WI38 (cell line): ENCODE measurements around the gene PIEZO2.

Experiments used
- H3K4me3 ChIP-seq: 2 replicates; pipeline ENCODE4 v1.5.1; 2011; ENCODE audit warnings: low read depth, mild to moderate bottlenecking, control low read depth, low read length
- TF ChIP-seq, protein P1 (sequence below): IDR thresholded peaks from 2 replicates; pipeline ENCODE4 v1.5.1; 2012; ENCODE audit warnings: low read depth, mild to moderate bottlenecking, control low read depth, low read length

Gene PIEZO2

DNA sequence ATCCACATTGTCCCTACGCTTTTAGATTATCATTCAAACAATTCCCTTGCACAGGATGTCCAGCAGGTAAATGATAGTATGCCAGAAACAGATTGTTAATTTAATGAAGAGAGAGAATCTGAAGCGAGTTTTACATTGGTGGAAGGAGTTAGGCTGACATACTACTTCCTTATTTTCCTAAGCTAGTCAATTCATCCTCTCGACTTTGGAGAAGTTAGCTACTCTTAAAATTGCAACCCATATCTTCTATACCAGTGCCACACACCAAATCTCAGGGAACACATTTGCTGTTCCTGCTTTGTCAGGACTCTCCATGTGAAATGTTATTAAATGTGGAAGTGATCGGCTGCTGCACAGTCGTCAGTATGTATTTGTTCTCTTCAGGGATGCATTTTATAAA lies 374.3 kb downstream of the PIEZO2 start:
- TF ChIP-seq, protein P1, sequence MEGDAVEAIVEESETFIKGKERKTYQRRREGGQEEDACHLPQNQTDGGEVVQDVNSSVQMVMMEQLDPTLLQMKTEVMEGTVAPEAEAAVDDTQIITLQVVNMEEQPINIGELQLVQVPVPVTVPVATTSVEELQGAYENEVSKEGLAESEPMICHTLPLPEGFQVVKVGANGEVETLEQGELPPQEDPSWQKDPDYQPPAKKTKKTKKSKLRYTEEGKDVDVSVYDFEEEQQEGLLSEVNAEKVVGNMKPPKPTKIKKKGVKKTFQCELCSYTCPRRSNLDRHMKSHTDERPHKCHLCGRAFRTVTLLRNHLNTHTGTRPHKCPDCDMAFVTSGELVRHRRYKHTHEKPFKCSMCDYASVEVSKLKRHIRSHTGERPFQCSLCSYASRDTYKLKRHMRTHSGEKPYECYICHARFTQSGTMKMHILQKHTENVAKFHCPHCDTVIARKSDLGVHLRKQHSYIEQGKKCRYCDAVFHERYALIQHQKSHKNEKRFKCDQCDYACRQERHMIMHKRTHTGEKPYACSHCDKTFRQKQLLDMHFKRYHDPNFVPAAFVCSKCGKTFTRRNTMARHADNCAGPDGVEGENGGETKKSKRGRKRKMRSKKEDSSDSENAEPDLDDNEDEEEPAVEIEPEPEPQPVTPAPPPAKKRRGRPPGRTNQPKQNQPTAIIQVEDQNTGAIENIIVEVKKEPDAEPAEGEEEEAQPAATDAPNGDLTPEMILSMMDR, result no peak
- no peak overlapping the region for H3K4me3 ChIP-seq

DNA sequence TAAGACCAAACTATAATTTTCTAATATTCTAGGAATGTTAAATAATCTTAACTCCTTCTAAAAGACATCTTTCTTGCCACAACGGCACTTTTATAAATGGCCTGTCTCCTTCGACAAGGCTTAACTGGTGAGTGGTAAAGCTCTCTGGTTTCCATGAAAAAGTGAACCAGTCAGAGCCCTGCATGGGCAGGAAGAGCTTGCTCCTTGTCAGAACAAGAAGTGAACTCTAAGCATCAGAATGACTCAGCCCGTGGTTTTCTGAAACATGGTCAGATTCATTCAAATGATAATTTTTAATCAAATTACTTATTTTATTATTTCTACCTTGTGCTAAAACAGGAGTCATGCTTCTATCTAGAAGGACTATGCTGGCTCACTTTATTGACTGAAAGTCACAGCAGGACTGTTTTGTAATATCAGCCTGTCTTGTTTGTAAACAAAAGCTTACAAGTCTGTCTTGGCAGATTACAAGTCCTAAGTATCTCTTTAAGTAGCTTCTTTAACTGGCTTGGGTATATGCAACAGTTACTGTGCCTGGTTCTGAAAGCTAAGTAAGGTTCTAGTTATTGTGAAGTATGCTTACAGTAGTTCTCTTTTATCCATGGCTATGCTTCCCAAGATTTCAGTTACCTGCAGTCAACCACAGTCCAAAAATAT lies 378.2 kb downstream of the PIEZO2 start:
- no peak overlapping the region for H3K4me3 ChIP-seq
- TF ChIP-seq, protein P1, result no peak

DNA sequence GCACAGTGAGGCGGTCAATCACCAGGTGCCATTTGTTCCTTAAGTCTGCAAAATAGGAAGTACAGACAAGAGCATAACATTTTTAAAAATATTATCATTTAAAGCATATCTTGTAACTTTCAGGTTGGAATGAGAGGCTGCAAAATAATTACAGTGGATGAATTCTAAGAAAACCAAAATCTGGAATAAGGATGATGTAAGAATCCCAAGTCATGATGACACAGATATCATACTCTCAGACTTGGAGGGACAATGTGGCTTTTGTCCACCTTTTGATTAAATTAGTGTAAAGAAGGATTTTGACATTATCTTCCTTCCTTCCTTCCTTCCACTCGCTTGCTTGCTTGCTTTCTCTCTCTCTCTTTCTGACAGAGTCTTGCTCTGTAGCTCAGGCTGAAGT lies 379.1 kb downstream of the PIEZO2 start:
- TF ChIP-seq, protein P1, result no peak

DNA sequence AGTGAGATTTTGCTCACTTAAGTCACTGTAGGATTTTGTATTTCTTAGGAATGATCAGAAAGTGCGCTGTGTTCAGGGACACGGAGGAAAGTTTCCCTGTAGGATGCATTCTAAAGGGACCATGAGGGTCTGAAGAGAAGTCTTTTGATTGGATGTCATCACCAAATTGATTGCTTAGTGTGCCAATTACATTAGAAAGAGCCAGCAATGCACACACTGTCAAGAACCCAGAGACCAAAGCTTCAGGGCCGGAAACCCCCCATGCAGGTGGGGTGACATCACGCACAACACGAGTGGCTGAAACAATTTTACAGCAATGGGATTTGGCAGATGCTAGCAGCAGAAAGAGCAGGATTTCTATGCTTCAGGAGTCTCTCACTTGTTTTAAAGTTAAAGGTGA lies 381.1 kb downstream of the PIEZO2 start:
- TF ChIP-seq, protein P1, result no peak
- H3K4me3 ChIP-seq, result no peak overlapping the region

More for the DNA sequence above, 379.1 kb downstream of the PIEZO2 start:
- no peak overlapping the region for H3K4me3 ChIP-seq

DNA sequence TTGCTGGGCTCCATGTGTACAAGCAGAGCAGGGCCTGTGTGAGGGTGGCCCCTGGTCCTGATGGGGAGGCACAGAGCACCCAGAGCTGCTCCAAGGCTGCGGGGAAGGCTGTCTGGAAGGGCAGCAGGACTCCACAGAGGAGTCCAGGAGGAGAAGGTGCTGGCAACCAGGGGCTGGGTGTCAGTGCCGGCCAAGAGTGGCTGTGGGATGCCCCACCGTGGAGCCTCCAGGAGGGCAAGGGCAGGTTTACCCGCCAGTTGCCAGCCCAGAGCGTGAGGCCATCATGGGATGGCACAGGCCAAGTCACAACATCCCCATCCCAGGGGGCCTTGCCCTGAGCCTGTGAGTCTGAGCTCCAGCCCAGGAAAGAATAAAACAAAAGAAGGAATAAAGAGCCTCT lies 381.7 kb downstream of the PIEZO2 start:
- H3K4me3 ChIP-seq, result no peak overlapping the region
- TF ChIP-seq, protein P1, result no peak

DNA sequence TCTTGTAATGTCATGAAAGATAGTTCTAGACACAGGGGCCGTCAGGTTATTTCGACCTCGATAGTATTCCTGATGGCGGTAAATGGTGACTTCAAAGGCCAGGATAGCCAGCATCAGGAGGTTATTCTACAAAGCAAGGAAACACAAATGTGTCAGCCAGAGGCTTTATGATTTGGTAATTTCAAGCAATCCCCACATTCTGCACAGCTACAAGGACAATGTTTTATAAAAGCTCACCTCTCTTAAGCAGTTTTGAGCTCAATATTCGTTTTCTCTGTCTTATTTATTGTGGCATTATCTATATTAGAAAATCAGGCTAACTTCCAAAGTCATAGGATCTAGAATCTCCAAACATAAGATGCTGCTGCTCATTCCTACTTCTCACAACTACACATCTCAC lies 388.4 kb downstream of the PIEZO2 start:
- TF ChIP-seq, protein P1, result no peak
- no peak overlapping the region for H3K4me3 ChIP-seq

DNA sequence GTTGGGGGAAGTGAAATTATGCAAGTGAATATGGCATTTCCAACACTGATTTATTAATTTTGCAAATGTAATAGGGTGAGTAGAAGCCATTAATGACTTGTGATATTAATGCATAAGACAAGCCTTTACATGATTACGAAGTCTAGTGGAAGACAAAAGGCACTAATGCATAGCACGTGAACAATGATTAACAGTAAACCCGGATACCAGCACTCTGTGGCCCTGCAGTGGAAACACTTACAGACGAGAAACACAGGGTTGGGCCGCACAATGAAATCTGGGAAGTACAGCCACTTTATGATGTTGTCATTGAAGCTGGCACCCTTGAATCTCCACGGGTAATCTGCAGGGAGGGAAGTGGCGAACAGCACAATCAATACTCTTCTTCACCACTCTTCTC lies 390.1 kb downstream of the PIEZO2 start:
- no peak overlapping the region for H3K4me3 ChIP-seq
- TF ChIP-seq, protein P1, result no peak
